Measurements from ENCODE around the gene SPO11.

The SPO11 gene, protein sequence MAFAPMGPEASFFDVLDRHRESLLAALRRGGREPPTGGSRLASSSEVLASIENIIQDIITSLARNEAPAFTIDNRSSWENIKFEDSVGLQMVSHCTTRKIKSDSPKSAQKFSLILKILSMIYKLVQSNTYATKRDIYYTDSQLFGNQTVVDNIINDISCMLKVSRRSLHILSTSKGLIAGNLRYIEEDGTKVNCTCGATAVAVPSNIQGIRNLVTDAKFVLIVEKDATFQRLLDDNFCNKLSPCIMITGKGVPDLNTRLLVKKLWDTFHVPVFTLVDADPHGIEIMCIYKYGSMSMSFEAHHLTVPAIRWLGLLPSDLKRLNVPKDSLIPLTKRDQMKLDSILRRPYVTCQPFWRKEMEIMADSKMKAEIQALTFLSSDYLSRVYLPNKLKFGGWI

DNA sequence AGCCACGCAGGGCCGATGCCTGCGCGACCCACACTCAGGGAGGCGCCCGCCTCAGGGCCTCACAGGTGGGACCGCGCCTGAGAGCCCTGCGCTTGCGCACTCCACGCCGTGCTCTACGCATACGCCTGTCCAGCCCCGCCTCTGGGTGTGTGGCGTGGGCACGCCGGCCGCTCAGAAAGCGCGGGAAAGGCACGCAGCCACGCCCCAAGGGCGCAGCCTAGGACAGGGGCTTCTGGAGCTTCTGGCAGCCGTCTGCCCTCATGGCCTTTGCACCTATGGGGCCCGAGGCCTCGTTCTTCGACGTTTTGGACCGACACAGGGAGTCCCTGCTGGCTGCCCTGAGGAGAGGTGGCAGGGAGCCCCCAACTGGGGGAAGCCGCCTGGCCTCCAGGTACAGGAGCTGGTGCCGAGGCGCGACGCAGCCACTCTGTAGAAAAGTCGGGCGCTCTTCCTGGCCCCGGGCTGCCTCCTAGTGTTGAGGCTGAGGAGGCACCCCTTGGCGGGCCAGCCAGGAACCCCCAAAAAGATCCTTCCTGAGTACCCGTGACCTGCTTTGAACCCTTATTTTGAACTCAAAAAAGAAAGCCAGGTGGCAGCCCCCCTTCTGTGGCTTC lies at the start of gene SPO11:
Gene SPO11, plus strand, starts transcription at position 196 of the 614 bp plus-strand sequence. Its CDS starts 65 bp downstream, at position 261.
- DNase-seq (ENCODE audit: low read depth), result no peak
- TF ChIP-seq, protein P1, sequence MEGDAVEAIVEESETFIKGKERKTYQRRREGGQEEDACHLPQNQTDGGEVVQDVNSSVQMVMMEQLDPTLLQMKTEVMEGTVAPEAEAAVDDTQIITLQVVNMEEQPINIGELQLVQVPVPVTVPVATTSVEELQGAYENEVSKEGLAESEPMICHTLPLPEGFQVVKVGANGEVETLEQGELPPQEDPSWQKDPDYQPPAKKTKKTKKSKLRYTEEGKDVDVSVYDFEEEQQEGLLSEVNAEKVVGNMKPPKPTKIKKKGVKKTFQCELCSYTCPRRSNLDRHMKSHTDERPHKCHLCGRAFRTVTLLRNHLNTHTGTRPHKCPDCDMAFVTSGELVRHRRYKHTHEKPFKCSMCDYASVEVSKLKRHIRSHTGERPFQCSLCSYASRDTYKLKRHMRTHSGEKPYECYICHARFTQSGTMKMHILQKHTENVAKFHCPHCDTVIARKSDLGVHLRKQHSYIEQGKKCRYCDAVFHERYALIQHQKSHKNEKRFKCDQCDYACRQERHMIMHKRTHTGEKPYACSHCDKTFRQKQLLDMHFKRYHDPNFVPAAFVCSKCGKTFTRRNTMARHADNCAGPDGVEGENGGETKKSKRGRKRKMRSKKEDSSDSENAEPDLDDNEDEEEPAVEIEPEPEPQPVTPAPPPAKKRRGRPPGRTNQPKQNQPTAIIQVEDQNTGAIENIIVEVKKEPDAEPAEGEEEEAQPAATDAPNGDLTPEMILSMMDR (IDR thresholded peaks at IDR 0.05; ENCODE audit: insufficient read depth, low read depth, low read length, missing control alignments), result peak; percentile 22

DNA sequence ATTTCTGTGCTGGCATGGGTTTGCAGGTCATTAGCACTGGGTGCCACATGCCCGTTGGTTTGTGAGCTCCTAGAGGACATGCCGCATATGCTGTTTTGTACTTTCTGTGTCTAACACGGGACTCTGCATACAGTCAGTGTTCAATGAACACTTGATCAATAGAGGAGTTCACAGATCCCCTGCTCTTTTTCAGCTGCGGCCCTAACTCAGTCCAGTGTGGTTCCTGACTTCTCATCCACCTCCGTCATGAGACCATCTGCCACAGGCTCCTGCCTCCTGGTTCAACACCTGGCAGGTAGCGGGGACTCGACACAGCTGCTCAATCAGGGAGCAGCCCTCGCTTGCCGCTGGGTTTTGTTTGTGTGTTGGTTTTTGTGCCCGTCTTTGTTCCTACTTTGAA lies 49.4 kb upstream of the SPO11 start:
- no peak for DNase-seq (ENCODE audit: low read depth)
- TF ChIP-seq, protein P1 (IDR thresholded peaks at IDR 0.05; ENCODE audit: insufficient read depth, low read depth, low read length, missing control alignments), result no peak
- no peak overlapping the region for H3K4me3 ChIP-seq (ENCODE audit: low read length)

More for the DNA sequence above, at the start of gene SPO11:
- H3K4me3 ChIP-seq (ENCODE audit: low read length), result no peak within 1 kb of the TSS

DNA sequence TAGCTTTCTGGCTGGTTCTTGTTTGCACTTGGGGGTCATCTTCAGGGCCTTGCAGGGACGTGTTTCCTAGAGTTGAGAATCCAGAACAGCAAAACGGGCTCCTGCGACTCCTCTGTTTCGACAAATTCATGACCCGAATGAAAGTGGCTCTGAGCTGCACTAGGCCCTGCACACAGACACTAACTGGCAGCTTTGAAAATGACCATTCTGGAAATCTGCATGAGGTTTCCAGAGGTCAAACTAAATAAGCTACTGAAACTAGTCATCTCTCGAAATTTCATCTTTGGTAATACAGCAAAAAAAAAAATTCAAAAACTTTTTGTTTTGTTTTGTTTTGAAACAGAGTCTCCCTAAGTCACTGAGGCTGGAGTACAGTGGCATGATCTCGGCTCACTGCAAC lies 47.7 kb upstream of the SPO11 start:
- TF ChIP-seq, protein P1 (IDR thresholded peaks at IDR 0.05; ENCODE audit: insufficient read depth, low read depth, low read length, missing control alignments), result no peak
- H3K4me3 ChIP-seq (ENCODE audit: low read length), result no peak overlapping the region
- DNase-seq (ENCODE audit: low read depth), result no peak

DNA sequence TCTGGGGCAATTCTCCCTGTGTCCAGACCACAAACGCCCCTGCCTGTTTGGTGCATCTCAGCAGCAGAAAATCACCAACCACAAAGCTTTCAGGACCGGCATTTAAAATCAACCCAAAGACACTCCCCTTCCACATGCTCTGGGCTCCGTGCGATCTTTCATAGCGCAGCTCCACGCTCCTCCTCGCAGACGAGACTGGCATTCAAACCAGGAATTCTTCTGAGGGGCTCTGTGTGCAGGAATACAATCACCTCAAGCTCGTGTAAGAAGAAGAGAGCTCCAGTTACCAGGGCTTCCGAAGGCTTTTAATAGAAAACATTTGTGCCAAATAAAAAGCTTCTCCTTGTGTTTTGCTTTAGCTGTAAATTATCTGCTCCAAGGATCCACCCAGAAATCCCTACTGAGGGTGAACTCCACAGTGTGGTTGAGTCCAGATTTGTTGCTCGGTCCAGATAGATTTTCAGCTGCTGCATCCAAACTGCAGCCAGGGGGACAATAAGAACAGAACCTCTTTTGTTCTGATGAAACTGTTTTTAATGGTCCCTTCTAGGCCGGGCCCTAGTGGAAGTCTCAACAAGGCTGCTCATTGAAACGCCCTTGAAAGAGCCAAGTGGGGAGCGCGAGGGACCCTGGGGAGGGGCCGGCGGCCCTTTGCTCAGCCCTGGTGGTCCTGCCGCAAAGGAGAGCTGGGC lies 46.8 kb upstream of the SPO11 start:
- TF ChIP-seq, protein P1 (IDR thresholded peaks at IDR 0.05; ENCODE audit: insufficient read depth, low read depth, low read length, missing control alignments), result no peak
- H3K4me3 ChIP-seq (ENCODE audit: low read length), result no peak overlapping the region
- DNase-seq (ENCODE audit: low read depth), result no peak

DNA sequence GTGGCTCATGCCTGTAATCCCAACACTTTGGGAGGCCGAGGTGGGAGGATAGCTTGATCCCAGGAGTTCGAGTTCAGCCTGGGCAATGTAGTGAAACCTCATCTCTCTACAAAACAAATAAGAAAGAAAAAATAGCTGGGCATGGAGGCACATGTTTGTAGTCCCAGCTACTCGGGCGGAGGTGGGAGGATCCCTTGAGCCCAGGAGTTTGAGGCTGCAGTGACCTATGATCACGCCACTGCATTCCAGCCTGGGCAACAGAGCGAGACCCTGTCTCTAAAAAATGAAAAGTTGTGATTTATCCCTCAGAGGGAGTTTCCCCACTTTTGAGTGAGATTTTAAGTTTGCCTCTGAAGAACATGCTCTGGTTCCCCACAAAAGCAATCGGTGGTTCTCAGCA lies 45.7 kb upstream of the SPO11 start:
- H3K4me3 ChIP-seq (ENCODE audit: low read length), result no peak overlapping the region
- DNase-seq (ENCODE audit: low read depth), result no peak
- TF ChIP-seq, protein P1 (IDR thresholded peaks at IDR 0.05; ENCODE audit: insufficient read depth, low read depth, low read length, missing control alignments), result no peak

DNA sequence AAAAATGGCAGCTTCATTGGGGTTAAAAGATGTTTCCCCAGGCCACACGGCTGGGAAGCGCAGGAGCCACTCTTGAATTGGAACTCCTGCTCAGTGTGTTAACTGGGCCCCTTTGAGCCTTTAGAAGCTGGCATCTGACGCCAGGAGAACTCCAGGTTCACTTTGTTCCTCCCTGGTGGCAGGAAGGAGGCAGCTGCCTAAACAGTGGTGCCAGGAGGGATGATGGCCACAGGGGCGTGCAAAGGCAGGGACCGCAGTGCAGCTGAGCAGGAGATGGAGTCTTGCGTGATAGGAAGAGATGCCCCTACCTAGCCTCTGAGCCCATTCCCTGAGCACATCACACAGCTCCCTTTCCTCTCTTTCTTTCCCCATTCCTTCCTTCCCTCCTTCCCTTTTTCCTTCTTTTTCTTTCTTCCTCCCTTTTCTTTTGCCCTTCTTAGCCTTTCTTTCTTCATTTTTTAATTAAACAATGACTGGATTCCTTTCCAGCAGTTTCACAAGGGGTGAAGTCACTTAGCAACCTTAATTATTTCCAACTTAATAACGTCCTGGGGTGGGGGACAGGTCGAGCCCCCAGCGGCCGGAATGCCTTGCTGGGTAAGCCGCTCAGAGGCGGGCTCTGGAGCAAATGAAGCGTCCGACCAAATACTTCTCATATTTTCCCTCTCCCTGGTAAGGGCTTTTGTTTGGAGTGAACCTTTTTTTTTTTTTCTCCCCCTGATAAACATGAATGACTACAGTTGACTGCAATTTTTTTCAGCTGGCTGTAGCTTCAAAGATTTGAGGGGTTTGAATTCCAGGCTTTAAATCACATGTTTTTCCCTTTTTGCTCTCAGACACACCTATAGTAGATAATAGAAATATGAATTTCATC lies 42.4 kb upstream of the SPO11 start:
- TF ChIP-seq, protein P1 (IDR thresholded peaks at IDR 0.05; ENCODE audit: insufficient read depth, low read depth, low read length, missing control alignments), result no peak
- no peak for DNase-seq (ENCODE audit: low read depth)
- H3K4me3 ChIP-seq (ENCODE audit: low read length), result no peak overlapping the region
